GM12878 (cell line): ENCODE data around the gene LDHAL6A. TPM values are rescaled to one million over a fixed set of nuclear protein-coding genes. Genes with fewer than 3 reads are reported as not detected.

Experiments used
- CEBPB ChIP-seq, 2 experiments: fragments of 150-350 bp in 1 of 2; IDR thresholded peaks; 2 replicates each; pipeline ENCODE4 v1.6.1; 2012 to 2014; ENCODE audit warnings: low read depth in 2 of 2, low read length in 2 of 2, borderline replicate concordance in 1 of 2, inconsistent platforms in 1 of 2
- CREM ChIP-seq: IDR thresholded peaks from 2 replicates; pipeline ENCODE4 v1.6.1; 2014; ENCODE audit warnings: antibody characterized with exemption, low read depth
- EED ChIP-seq: sonication (generic); IDR thresholded peaks from 2 replicates; pipeline ENCODE4 v1.6.1; 2016; ENCODE audit warnings: antibody characterized with exemption, low read depth
- EP300 ChIP-seq, 2 experiments: fragments of 150-350 bp in 1 of 2; IDR thresholded peaks; 2 replicates each; pipeline ENCODE4 v1.6.1; 2011 to 2012; ENCODE audit warnings: low read depth in 2 of 2, low read length in 2 of 2, borderline replicate concordance in 1 of 2, improper control_type of control experiment in 1 of 2, inconsistent platforms in 1 of 2; ENCODE audit not compliant: control insufficient read depth in 1 of 2
- IKZF1 ChIP-seq: fragments of 450-650 bp; conservative IDR thresholded peaks from 2 replicates; pipeline ENCODE4 v1.6.1; 2017; ENCODE audit warnings: antibody characterized with exemption, mild to moderate bottlenecking
- KAT2A ChIP-seq: conservative IDR thresholded peaks from 2 replicates; pipeline ENCODE4 v1.6.1; 2011; ENCODE audit warnings: low read depth, low read length; ENCODE audit not compliant: control insufficient read depth
- NBN ChIP-seq: fragments of 450-650 bp; IDR thresholded peaks from 2 replicates; pipeline ENCODE4 v1.6.1; 2016
- RCOR1 ChIP-seq: conservative IDR thresholded peaks from 2 replicates; pipeline ENCODE4 v1.6.1; 2012; ENCODE audit warnings: low read depth, low read length, improper control_type of control experiment
- RELB ChIP-seq: fragments of 450-650 bp; IDR thresholded peaks from 2 replicates; pipeline ENCODE4 v1.6.1; 2017; ENCODE audit warnings: low read depth, mild to moderate bottlenecking, moderate library complexity
- SIX5 ChIP-seq: IDR thresholded peaks from 2 replicates; pipeline ENCODE4 v1.6.1; 2011; ENCODE audit warnings: mild to moderate bottlenecking, low read depth, low read length, moderate library complexity; ENCODE audit not compliant: severe bottlenecking
- TAF1 ChIP-seq: IDR thresholded peaks from 2 replicates; pipeline ENCODE4 v1.6.1; 2011; ENCODE audit warnings: mild to moderate bottlenecking, low read depth, low read length, borderline replicate concordance
- YBX1 ChIP-seq: fragments of 450-650 bp; IDR thresholded peaks from 2 replicates; pipeline ENCODE4 v1.6.1; 2016; ENCODE audit warnings: antibody characterized with exemption
- polyA plus RNA-seq, 11 experiments: library from polyadenylated mRNA; depleted of rRNA in 4 of 11; unstranded in 6 of 11; stranded (reverse) in 5 of 11; fragments of >200 nt; fragmentation: Nextera tagmentation in 4 of 11; fragmentation: Illumina TruSeq in 1 of 11; extraction: Ambion mirVana in 4 of 11; extraction: Trizol in 1 of 11; gene quantifications; 1 replicate in 1 of 11; 2 replicates in 10 of 11; pipeline versions ENCODE4 v1.2.1 to v1.2.3, GENCODE V29; 2011 to 2016; ENCODE audit warnings: inconsistent platforms in 2 of 11, missing spikeins in 2 of 11, low read depth in 1 of 11
- total RNA-seq, 4 experiments: library from RNA; depleted of rRNA in 3 of 4; stranded (reverse); fragments of >200 nt in 3 of 4; fragmentation: Illumina TruSeq in 1 of 4; extraction: Trizol in 1 of 4; gene quantifications; 2 replicates each; pipeline versions ENCODE4 v1.2.1 to v1.2.3, GENCODE V29; 2013 to 2021
- TF ChIP-seq, protein P1 (sequence below): fragments of 450-650 bp; IDR thresholded peaks from 2 replicates; pipeline ENCODE4 v1.6.1; 2016; ENCODE audit warnings: mild to moderate bottlenecking, moderate library complexity, borderline replicate concordance
- TF ChIP-seq, protein P2 (sequence below): fragments of 450-650 bp; IDR thresholded peaks from 2 replicates; pipeline ENCODE4 v1.6.1; 2017; ENCODE audit warnings: mild to moderate bottlenecking, low read depth, inconsistent platforms; ENCODE audit not compliant: poor library complexity, severe bottlenecking
- TF ChIP-seq, protein P3 (sequence below): IDR thresholded peaks from 2 replicates; pipeline ENCODE4 v1.6.1; 2011; ENCODE audit warnings: mild to moderate bottlenecking, low read depth, low read length, moderate library complexity; ENCODE audit not compliant: insufficient replicate concordance
- TF ChIP-seq, protein P4 (sequence below): IDR thresholded peaks from 2 replicates; pipeline ENCODE4 v1.6.1; 2012; ENCODE audit warnings: low read depth, low read length, improper control_type of control experiment

LDHAL6A gene
- total and polyA plus RNA-seq, 10 of the 15 experiments (the other 5 are each of a cell fraction or from before 2014, with no cell fraction given) = 0.03 to 0.11 (median 0.09) TPM; not detected in 7

- TF ChIP-seq, protein P1, sequence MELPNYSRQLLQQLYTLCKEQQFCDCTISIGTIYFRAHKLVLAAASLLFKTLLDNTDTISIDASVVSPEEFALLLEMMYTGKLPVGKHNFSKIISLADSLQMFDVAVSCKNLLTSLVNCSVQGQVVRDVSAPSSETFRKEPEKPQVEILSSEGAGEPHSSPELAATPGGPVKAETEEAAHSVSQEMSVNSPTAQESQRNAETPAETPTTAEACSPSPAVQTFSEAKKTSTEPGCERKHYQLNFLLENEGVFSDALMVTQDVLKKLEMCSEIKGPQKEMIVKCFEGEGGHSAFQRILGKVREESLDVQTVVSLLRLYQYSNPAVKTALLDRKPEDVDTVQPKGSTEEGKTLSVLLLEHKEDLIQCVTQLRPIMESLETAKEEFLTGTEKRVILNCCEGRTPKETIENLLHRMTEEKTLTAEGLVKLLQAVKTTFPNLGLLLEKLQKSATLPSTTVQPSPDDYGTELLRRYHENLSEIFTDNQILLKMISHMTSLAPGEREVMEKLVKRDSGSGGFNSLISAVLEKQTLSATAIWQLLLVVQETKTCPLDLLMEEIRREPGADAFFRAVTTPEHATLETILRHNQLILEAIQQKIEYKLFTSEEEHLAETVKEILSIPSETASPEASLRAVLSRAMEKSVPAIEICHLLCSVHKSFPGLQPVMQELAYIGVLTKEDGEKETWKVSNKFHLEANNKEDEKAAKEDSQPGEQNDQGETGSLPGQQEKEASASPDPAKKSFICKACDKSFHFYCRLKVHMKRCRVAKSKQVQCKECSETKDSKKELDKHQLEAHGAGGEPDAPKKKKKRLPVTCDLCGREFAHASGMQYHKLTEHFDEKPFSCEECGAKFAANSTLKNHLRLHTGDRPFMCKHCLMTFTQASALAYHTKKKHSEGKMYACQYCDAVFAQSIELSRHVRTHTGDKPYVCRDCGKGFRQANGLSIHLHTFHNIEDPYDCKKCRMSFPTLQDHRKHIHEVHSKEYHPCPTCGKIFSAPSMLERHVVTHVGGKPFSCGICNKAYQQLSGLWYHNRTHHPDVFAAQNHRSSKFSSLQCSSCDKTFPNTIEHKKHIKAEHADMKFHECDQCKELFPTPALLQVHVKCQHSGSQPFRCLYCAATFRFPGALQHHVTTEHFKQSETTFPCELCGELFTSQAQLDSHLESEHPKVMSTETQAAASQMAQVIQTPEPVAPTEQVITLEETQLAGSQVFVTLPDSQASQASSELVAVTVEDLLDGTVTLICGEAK = no peak
- TF ChIP-seq RELB = no peak
- no peak for TF ChIP-seq EP300 (IDR thresholded peaks at IDR 0.05; ENCODE audit: borderline replicate concordance in 1 of 2, control insufficient read depth in 1 of 2, low read depth in 2 of 2, low read length in 2 of 2)
- no peak for TF ChIP-seq EED
- TF ChIP-seq CREM = no peak
- no peak for TF ChIP-seq CEBPB (IDR thresholded peaks at IDR 0.05; ENCODE audit: borderline replicate concordance in 1 of 2, low read depth in 2 of 2, low read length in 2 of 2)
- no peak for TF ChIP-seq NBN
- no peak for TF ChIP-seq TAF1
- no peak for TF ChIP-seq RCOR1
- TF ChIP-seq, protein P2, sequence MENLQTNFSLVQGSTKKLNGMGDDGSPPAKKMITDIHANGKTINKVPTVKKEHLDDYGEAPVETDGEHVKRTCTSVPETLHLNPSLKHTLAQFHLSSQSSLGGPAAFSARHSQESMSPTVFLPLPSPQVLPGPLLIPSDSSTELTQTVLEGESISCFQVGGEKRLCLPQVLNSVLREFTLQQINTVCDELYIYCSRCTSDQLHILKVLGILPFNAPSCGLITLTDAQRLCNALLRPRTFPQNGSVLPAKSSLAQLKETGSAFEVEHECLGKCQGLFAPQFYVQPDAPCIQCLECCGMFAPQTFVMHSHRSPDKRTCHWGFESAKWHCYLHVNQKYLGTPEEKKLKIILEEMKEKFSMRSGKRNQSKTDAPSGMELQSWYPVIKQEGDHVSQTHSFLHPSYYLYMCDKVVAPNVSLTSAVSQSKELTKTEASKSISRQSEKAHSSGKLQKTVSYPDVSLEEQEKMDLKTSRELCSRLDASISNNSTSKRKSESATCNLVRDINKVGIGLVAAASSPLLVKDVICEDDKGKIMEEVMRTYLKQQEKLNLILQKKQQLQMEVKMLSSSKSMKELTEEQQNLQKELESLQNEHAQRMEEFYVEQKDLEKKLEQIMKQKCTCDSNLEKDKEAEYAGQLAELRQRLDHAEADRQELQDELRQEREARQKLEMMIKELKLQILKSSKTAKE = no peak
- TF ChIP-seq, protein P3, sequence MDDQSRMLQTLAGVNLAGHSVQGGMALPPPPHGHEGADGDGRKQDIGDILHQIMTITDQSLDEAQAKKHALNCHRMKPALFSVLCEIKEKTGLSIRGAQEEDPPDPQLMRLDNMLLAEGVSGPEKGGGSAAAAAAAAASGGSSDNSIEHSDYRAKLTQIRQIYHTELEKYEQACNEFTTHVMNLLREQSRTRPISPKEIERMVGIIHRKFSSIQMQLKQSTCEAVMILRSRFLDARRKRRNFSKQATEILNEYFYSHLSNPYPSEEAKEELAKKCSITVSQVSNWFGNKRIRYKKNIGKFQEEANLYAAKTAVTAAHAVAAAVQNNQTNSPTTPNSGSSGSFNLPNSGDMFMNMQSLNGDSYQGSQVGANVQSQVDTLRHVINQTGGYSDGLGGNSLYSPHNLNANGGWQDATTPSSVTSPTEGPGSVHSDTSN = no peak
- TF ChIP-seq, protein P4, sequence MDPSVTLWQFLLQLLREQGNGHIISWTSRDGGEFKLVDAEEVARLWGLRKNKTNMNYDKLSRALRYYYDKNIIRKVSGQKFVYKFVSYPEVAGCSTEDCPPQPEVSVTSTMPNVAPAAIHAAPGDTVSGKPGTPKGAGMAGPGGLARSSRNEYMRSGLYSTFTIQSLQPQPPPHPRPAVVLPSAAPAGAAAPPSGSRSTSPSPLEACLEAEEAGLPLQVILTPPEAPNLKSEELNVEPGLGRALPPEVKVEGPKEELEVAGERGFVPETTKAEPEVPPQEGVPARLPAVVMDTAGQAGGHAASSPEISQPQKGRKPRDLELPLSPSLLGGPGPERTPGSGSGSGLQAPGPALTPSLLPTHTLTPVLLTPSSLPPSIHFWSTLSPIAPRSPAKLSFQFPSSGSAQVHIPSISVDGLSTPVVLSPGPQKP = no peak
- TF ChIP-seq YBX1 = no peak
- no peak for TF ChIP-seq SIX5
- TF ChIP-seq IKZF1 = no peak
- no peak for TF ChIP-seq KAT2A
Observed at GRCh38 chr11:18495703-18496102, 40.0 kb downstream of the LDHAL6A start (continued).
